Prostate gland (tissue), 2 donors: ENCODE results near the gene ASIC2.

Experiments
- CTCF ChIP-seq, 4 experiments: fragments of 200-600 bp in 2 of 4; fragments of 450-650 bp in 2 of 4; sonication (generic) in 2 of 4; IDR thresholded peaks; 1 replicate in 3 of 4; 2 replicates in 1 of 4; pipeline ENCODE4 v1.5.1; 2016 to 2019; ENCODE audit warnings: antibody characterized with exemption in 4 of 4, mild to moderate bottlenecking in 2 of 4, moderate library complexity in 2 of 4
- POLR2AphosphoS5 ChIP-seq: sonication (generic); formaldehyde crosslinking; IDR thresholded peaks from one replicate; pipeline ENCODE4 v1.6.1; 2017; ENCODE audit warnings: antibody characterized with exemption

GRCh38 chr17:33112763-33113162, 180.3 kb downstream of the ASIC2 start:
- TF ChIP-seq CTCF (IDR thresholded peaks at IDR 0.05) (no peak), POLR2AphosphoS5 (no peak)
